Hepatocyte (in vitro differentiated cells): ENCODE data around the gene DIDO1. TPM values are rescaled to one million over a fixed set of nuclear protein-coding genes. Genes with fewer than 3 reads are reported as not detected.

Experiments used
- DNase-seq: peaks from one replicate; pipeline ENCODE4 v3.0.0-alpha.2; 2016; ENCODE audit warnings: low spot score
- H2AFZ ChIP-seq: fragments of 200-600 bp; sonication (generic); 2 replicates; pipeline ENCODE4 v1.6.0; 2016; ENCODE audit warnings: antibody characterized with exemption, mild to moderate bottlenecking
- H3K27ac ChIP-seq: fragments of 200-600 bp; sonication (generic); 2 replicates; pipeline ENCODE4 v1.5.1; 2016; ENCODE audit warnings: mild to moderate bottlenecking
- H3K27me3 ChIP-seq: fragments of 200-600 bp; sonication (generic); 2 replicates; pipeline ENCODE4 v1.6.1; 2016
- H3K36me3 ChIP-seq: fragments of 200-600 bp; sonication (generic); replicated peaks from 2 replicates; pipeline ENCODE4 v1.5.1; 2016; ENCODE audit warnings: low read depth; ENCODE audit not compliant: insufficient read depth
- H3K4me1 ChIP-seq: fragments of 200-600 bp; sonication (generic); 2 replicates; pipeline ENCODE4 v1.5.1; 2016; ENCODE audit warnings: mild to moderate bottlenecking, moderate library complexity; ENCODE audit not compliant: insufficient read depth
- H3K4me2 ChIP-seq: fragments of 200-600 bp; sonication (generic); 2 replicates; pipeline ENCODE4 v1.6.0; 2016
- H3K4me3 ChIP-seq: fragments of 200-600 bp; sonication (generic); 2 replicates; pipeline ENCODE4 v1.5.1; 2016; ENCODE audit warnings: mild to moderate bottlenecking
- H3K79me2 ChIP-seq: fragments of 200-600 bp; sonication (generic); 2 replicates; pipeline ENCODE4 v1.6.0; 2017; ENCODE audit warnings: mild to moderate bottlenecking
- H3K9me2 ChIP-seq: fragments of 200-600 bp; sonication (generic); replicated peaks from 2 replicates; pipeline ENCODE4 v1.6.0; 2017; ENCODE audit warnings: mild to moderate bottlenecking; ENCODE audit not compliant: insufficient read depth
- H3K9me3 ChIP-seq: fragments of 200-600 bp; sonication (generic); 2 replicates; pipeline ENCODE4 v1.5.1; 2016; ENCODE audit warnings: low read depth, mild to moderate bottlenecking
- H4K20me1 ChIP-seq: fragments of 200-600 bp; sonication (generic); 2 replicates; pipeline ENCODE4 v1.6.0; 2016; ENCODE audit warnings: mild to moderate bottlenecking; ENCODE audit not compliant: insufficient read depth, poor library complexity, severe bottlenecking
- CTCF ChIP-seq: fragments of 200-600 bp; sonication (generic); IDR thresholded peaks from 2 replicates; pipeline ENCODE4 v1.5.1; 2016; ENCODE audit warnings: antibody characterized with exemption, mild to moderate bottlenecking; ENCODE audit not compliant: poor library complexity
- EZH2 ChIP-seq: fragments of 200-600 bp; sonication (generic); IDR thresholded peaks from 2 replicates; pipeline ENCODE4 v1.6.1; 2016; ENCODE audit warnings: antibody characterized with exemption, mild to moderate bottlenecking, borderline replicate concordance
- EZH2phosphoT487 ChIP-seq: fragments of 200-600 bp; sonication (generic); IDR thresholded peaks from one replicate; pipeline ENCODE4 v1.6.1; 2018; ENCODE audit warnings: antibody characterized with exemption, mild to moderate bottlenecking, low read depth, moderate library complexity; ENCODE audit not compliant: unreplicated experiment, severe bottlenecking
- WGBS: methylation state at CpG from one replicate; pipeline ENCODE4 v1.1.6; 2016; ENCODE audit warnings: low lambda C conversion rate; ENCODE audit errors: missing lambda C conversion rate; 5-methylcytosine and 5-hydroxymethylcytosine counted together
- polyA plus RNA-seq: library from polyadenylated mRNA; unstranded; fragments of >200 nt; fragmentation: Nextera tagmentation; extraction: Ambion mirVana; gene quantifications from 2 replicates; pipeline ENCODE4 v1.2.1, GENCODE V29; 2016
- total RNA-seq: library from RNA; depleted of rRNA; stranded (reverse); fragments of >200 nt; gene quantifications from 2 replicates; pipeline ENCODE4 v1.2.3, GENCODE V29; 2014

The DIDO1 gene
- total and polyA plus RNA-seq, 2 experiments from 2014 or later = 26.5 to 31.6 TPM

GRCh38 chr20:62940875-62941274, 14.6 kb upstream of the DIDO1 start:
- TF ChIP-seq CTCF (no peak), EZH2phosphoT487 (no peak), EZH2 (no peak)
- no peak for DNase-seq
- peaks cover 75% of the 10 kb centered on the region for H3K79me2 ChIP-seq
- H3K4me3 ChIP-seq = no peak overlapping the region
- WGBS = 95% methylated on average over 8 of the region's 8 CpGs
- H3K27me3 ChIP-seq = no peaks in the 10 kb centered on the region
- no peak overlapping the region for H2AFZ ChIP-seq
- peaks cover 35% of the 10 kb centered on the region for H4K20me1 ChIP-seq
- H3K4me1 ChIP-seq = peaks cover 19% of the 10 kb centered on the region
- H3K27ac ChIP-seq = no peak overlapping the region
- H3K9me2 ChIP-seq = no peaks in the 10 kb centered on the region
- no peaks in the 10 kb centered on the region for H3K9me3 ChIP-seq
- H3K36me3 ChIP-seq = no peaks in the 10 kb centered on the region
- no peak overlapping the region for H3K4me2 ChIP-seq

DNA sequence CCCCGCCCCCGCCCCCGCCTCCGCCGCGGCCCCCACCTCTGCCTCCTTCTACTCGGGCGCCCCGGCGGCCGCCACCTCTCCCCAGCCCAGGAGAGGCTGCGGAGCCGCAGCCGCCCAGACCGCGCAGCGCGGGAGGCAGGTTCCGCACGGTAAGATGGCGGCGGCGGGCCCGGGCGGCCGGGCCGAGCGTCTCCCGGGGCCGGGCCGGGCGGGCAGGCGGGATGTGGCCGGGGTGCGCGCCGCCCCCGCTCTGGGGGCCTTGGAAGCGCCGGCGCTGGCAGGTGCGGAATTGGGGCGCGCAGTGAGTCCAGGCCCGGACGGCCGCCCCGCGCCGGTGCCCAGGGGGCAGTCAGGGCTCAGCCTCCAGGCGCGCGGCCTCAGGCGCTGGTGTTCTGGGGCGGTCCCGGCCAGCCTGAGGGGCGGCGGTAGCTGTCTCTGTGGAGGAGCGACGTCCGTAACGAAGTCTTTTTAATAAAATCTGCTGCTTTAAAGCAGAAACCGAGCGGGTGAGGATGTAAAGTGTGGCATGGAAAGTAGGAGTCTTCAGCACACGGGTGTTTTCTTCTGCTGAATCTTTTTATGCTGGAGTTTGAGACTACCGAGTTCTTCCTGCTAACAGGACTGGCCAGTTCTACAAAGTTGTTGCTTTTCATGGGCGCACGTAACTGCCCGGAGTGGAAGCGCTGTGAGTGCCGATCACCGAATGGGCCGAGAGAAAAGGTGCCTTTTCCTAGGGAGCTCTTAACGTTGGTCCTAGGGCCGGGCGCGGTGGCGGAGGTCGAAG, 12.0 kb upstream of the DIDO1 start, which contains the start of gene GID8:
Gene GID8, plus strand, starts transcription at position 43 of the 784 bp plus-strand sequence. CDS start 3,356 bp downstream, outside the sequence.
- H4K20me1 ChIP-seq = peaks cover 43% of the 10 kb centered on the region
- peak; percentile 82 for DNase-seq
- H3K27ac ChIP-seq = peak within 1 kb of the TSS; percentile 95
- no peaks in the 10 kb centered on the region for H3K36me3 ChIP-seq
- H3K9me2 ChIP-seq = no peaks in the 10 kb centered on the region
- peak within 1 kb of the TSS; percentile 97 for H3K4me3 ChIP-seq
- H2AFZ ChIP-seq = peak within 1 kb of the TSS; percentile 61
- H3K4me2 ChIP-seq = peak within 1 kb of the TSS; percentile 96
- 2% methylated on average over 66 of the region's 79 CpGs for WGBS
- H3K9me3 ChIP-seq = no peaks in the 10 kb centered on the region
- TF ChIP-seq EZH2phosphoT487 (no peak), EZH2 (no peak), CTCF (no peak)
- no peaks in the 10 kb centered on the region for H3K27me3 ChIP-seq
- peaks cover 91% of the 10 kb centered on the region for H3K79me2 ChIP-seq
- H3K4me1 ChIP-seq = peaks cover 20% of the 10 kb centered on the region

GRCh38 chr20:62937268-62938104, 11.2 kb upstream of the DIDO1 start:
- Histone ChIP-seq H3K4me2 (peak overlapping the region; percentile 81), H3K27me3 (no peaks in the 10 kb centered on the region), H3K9me3 (no peaks in the 10 kb centered on the region), H3K79me2 (peaks cover 91% of the 10 kb centered on the region), H2AFZ (peak overlapping the region; percentile 34), H3K4me3 (peak overlapping the region; percentile 59), H4K20me1 (peaks cover 40% of the 10 kb centered on the region), H3K4me1 (peaks cover 20% of the 10 kb centered on the region), H3K9me2 (no peaks in the 10 kb centered on the region), H3K36me3 (no peaks in the 10 kb centered on the region), H3K27ac (peak overlapping the region; percentile 95)
- DNase-seq = peak; percentile 98
- WGBS = under 1% methylated on average over 68 of the region's 92 CpGs
- no peak for TF ChIP-seq CTCF
- no peak for TF ChIP-seq EZH2phosphoT487
- TF ChIP-seq EZH2 = no peak
